Omental fat pad (tissue), 4 donors: Measurements from ENCODE around the gene CFAP65. TPM values are rescaled to one million over a fixed set of nuclear protein-coding genes. Genes with fewer than 3 reads are reported as not detected.

ENCODE experiments used
- ATAC-seq: fragments of 150-250 bp; one replicate; pipeline ENCODE4 v1.9.1; 2016; ENCODE audit warnings: mild to moderate bottlenecking, moderate library complexity; ENCODE audit not compliant: low FRiP score
- DNase-seq: peaks from one replicate; pipeline ENCODE4 v3.0.0-alpha.2; 2019; ENCODE audit warnings: low spot score
- total RNA-seq, 4 donors: library from RNA; depleted of rRNA; stranded (reverse); fragments of >200 nt; gene quantifications; one replicate each; pipeline ENCODE4 v1.1.0, GENCODE V29; 2016
- TF ChIP-seq, protein P1 (sequence below), 3 donors: fragments of 450-650 bp; IDR thresholded peaks; one replicate each; pipeline ENCODE4 v1.5.1; 2016 to 2017; ENCODE audit warnings: antibody characterized with exemption in 3 of 3, mild to moderate bottlenecking in 3 of 3, moderate library complexity in 2 of 3

CFAP65 gene
- total RNA-seq, 4 donors from 2014 or later: 0.19 TPM; not detected in 3

GRCh38 chr2:218992196-218992595 is 49.1 kb downstream of the CFAP65 start:
- TF ChIP-seq, protein P1, sequence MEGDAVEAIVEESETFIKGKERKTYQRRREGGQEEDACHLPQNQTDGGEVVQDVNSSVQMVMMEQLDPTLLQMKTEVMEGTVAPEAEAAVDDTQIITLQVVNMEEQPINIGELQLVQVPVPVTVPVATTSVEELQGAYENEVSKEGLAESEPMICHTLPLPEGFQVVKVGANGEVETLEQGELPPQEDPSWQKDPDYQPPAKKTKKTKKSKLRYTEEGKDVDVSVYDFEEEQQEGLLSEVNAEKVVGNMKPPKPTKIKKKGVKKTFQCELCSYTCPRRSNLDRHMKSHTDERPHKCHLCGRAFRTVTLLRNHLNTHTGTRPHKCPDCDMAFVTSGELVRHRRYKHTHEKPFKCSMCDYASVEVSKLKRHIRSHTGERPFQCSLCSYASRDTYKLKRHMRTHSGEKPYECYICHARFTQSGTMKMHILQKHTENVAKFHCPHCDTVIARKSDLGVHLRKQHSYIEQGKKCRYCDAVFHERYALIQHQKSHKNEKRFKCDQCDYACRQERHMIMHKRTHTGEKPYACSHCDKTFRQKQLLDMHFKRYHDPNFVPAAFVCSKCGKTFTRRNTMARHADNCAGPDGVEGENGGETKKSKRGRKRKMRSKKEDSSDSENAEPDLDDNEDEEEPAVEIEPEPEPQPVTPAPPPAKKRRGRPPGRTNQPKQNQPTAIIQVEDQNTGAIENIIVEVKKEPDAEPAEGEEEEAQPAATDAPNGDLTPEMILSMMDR (IDR thresholded peaks at IDR 0.05): no peak
- no peak for DNase-seq
- no peak for ATAC-seq

DNA sequence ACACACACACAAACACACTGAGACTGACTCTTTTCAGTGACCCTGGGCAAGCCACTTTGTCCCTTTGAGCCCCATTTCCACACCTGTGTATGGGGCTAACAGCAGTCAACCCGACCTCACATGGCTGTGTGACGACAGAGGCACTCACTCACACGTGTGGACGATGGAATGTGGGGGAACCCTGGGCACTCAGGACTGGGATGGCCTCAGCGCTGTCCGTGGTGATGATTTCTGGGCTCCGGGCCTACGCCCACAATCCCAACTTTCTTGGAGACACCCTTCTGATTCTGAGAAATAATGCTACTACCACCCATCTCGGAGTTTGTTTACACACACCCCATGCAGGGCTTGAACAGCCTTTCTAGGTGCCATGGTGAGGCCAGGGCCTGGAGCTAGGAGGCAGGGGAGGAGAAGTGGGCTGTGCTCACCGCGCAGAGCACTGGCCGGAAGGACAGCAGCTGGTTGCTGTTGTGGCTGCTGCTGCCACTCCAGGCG is 49.6 kb downstream of the CFAP65 start:
- TF ChIP-seq, protein P1 (IDR thresholded peaks at IDR 0.05): no peak
- DNase-seq (no peak), ATAC-seq (no peak)

DNA sequence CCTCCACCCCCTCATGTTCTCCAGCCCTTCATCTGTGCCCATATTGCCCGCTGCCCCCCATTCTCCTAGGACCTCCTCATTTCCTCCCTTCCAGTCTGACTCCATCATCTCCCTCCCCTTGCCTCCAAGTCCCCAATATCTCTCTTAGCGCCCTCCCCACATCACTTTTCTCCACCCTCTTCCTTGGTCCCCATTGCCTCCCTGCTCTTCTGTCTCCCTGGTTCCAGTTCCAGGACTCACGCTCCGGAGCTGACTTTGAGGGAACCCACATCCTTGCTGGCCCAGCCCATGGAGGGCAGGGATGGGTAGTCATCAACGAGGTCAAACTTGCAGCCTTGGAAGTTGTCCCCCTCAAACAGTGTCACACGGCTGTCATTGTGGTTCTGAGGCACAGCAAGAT is 50.7 kb downstream of the CFAP65 start:
- TF ChIP-seq, protein P1 (IDR thresholded peaks at IDR 0.05): no peak
- DNase-seq: no peak
- ATAC-seq: no peak

DNA sequence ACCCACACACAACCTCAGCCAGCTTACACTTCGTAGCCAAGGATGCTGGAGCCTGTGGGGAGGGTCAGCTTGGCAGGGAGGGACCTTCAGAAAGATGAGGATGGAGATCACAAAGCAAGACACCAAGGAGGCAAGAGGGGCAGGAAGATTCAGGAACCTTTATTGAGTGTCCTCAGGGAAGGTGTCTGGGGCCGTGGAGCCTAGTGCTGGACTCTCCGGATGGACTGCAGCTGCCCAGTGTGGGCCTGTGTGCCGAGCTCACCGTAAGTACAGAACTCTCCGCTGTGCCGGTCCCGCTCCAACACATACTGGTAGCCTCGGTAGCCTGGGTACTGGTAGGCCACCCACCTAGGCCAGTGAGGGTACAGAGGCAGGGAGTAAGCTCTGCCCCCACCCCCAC is 51.3 kb downstream of the CFAP65 start:
- ATAC-seq (no peak), DNase-seq (no peak)
- TF ChIP-seq, protein P1 (IDR thresholded peaks at IDR 0.05): no peak

DNA sequence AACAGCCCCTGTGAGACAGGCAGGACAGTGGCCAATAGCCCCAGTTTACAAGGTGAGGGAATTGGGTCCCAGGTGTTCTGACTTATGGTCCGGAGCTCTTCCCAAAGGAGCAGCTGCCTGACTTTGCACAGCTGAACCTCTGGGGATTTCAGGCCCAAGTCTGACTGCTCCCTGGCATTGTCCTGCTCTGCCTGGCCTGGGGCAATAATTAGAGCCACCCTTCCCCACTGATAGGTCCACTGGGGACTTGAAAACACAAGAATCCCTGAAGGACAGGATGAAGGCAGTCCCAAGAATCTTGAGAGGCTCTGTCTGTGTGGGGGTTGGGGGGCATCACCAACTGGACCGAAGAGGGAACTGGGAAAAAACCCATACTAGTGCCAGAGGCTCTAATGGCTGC is 52.7 kb downstream of the CFAP65 start:
- no peak for DNase-seq
- ATAC-seq: no peak
- TF ChIP-seq, protein P1 (IDR thresholded peaks at IDR 0.05): no peak

DNA sequence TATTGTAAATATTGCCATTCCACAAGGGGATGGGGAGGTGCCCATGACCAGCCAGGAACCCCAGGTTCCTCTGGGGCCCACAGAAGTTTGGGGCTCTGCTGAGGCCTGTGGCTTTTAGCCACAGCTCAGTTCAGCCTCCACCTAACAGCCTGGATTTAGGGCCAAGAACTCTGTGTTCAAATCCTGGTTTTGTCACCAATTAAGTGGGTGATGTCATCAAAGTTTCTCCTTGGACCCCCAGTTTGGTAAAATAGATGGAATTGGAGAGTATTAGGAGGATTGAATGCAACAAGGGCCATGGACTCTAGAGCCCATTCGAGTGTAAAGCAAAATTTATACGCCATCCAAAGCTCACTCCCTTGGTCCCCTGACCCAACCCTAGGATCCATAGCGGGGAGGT is 53.2 kb downstream of the CFAP65 start:
- ATAC-seq: no peak
- TF ChIP-seq, protein P1 (IDR thresholded peaks at IDR 0.05): no peak
- DNase-seq: no peak

GRCh38 chr2:218986148-218986761 is 55.1 kb downstream of the CFAP65 start:
- ATAC-seq (no peak), DNase-seq (no peak)
- TF ChIP-seq, protein P1 (IDR thresholded peaks at IDR 0.05): no peak
